NB4 (cell line): ENCODE results near the gene ADD1.

Experiments
- DNase-seq: peaks from one replicate; pipeline ENCODE4 v3.0.0; 2010; ENCODE audit warnings: low read depth
- H3K4me3 ChIP-seq: one replicate; pipeline ENCODE4 v1.5.1; 2011; ENCODE audit warnings: mild to moderate bottlenecking, low read depth, low read length, moderate library complexity
- MYC ChIP-seq: IDR thresholded peaks from 2 replicates; pipeline ENCODE4 v1.6.1; 2011; ENCODE audit warnings: low read depth, low read length
- POLR2A ChIP-seq: IDR thresholded peaks from 2 replicates; pipeline ENCODE4 v1.6.1; 2011; ENCODE audit warnings: mild to moderate bottlenecking; ENCODE audit not compliant: insufficient read length; ENCODE audit errors: extremely low read depth
- TF ChIP-seq, protein P1 (sequence below): IDR thresholded peaks from one replicate; pipeline ENCODE4 v1.5.1; 2012; ENCODE audit warnings: low read depth, low read length
- TF ChIP-seq, protein P2 (sequence below): IDR thresholded peaks from 2 replicates; pipeline ENCODE4 v1.6.1; 2011; ENCODE audit warnings: low read depth, low read length

Gene ADD1

DNA sequence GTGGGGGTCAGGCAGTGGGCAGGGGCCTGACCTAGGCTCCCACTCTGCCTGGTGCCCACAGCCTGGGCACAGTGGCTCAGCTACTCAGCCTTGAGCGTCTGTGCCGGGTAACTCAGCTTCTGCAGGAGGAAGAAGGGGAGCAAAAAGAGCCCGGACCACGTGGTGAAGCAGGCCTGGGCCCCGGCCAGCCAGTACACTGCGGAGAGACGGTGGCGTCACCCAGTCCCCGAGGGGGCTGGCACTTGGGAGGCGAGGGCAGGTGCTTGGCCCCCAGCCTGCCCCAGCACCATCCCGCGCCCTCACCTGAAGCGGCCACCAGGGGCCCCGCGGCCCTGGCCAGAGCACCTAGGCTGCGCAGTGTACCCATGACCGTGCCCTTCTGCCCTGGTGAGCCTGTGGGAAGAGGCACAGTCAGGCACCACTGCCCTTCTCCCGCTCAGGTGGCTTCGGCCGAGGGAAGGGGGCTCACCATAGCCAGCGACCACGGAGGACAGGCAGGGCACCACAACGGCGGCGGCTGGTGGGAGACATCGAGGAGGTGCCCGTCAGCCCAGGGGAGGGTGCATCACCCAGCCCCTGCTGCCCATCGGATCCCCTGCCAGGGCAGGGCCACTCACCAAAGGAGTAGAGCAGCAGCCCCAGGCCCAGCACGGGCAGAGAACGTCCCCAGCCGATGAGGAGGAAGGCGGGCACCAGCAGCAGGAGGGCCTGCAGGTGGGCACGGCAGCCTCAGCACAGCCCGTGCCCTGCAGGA is 87.3 kb downstream of the ADD1 start:
- TF ChIP-seq, protein P1, sequence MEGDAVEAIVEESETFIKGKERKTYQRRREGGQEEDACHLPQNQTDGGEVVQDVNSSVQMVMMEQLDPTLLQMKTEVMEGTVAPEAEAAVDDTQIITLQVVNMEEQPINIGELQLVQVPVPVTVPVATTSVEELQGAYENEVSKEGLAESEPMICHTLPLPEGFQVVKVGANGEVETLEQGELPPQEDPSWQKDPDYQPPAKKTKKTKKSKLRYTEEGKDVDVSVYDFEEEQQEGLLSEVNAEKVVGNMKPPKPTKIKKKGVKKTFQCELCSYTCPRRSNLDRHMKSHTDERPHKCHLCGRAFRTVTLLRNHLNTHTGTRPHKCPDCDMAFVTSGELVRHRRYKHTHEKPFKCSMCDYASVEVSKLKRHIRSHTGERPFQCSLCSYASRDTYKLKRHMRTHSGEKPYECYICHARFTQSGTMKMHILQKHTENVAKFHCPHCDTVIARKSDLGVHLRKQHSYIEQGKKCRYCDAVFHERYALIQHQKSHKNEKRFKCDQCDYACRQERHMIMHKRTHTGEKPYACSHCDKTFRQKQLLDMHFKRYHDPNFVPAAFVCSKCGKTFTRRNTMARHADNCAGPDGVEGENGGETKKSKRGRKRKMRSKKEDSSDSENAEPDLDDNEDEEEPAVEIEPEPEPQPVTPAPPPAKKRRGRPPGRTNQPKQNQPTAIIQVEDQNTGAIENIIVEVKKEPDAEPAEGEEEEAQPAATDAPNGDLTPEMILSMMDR: peak; percentile 15
- TF ChIP-seq, protein P2, sequence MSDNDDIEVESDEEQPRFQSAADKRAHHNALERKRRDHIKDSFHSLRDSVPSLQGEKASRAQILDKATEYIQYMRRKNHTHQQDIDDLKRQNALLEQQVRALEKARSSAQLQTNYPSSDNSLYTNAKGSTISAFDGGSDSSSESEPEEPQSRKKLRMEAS: no peak
- TF ChIP-seq POLR2A: no peak
- TF ChIP-seq MYC: no peak
- peak; percentile 34 for DNase-seq
- peak overlapping the region; percentile 87 for H3K4me3 ChIP-seq

DNA sequence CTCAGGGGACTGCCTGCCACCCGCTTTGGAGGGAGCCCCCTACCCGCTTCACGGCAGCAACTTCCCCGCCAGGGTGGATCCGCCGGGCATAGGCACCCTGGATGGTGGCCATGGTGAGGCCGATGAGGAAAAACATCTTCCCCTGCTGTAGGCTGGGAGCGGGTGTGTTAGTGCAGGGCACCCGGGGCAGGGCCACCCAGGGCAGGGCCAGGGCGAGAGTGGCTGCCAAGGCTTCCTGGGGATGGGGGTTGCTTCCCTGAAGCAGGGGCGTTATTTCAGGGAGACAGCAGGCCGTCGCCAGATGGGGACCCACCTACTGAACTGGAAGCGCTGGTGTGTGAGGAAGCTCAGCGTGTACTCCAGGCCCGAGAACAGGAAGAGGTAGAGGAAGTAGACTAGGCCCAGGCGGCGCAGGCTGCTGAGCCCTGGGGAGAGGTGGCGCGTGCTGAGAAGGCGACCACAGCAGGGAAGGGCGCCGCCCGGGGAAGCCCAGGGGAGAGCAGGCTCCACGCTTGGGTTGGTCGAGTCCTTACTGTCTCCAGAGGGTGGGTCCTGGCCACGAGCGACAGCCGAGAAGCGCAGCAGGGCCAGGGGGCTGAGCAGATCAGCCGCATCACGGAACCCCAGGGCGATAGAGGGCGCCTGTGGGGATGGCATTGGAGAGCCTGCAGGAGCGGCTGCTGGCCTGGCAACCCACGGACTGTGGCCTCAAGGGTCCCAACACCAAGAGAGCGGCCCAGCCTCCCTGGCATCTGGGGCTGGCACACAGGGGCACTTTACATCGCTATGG is 88.1 kb downstream of the ADD1 start:
- peak; percentile 94 for DNase-seq
- peak overlapping the region; percentile 87 for H3K4me3 ChIP-seq
- TF ChIP-seq POLR2A (no peak), MYC (peak; percentile 75)
- TF ChIP-seq, protein P2: peak; percentile 62; the same call in 1 of the 2 replicates
- TF ChIP-seq, protein P1: peak; percentile 38

DNA sequence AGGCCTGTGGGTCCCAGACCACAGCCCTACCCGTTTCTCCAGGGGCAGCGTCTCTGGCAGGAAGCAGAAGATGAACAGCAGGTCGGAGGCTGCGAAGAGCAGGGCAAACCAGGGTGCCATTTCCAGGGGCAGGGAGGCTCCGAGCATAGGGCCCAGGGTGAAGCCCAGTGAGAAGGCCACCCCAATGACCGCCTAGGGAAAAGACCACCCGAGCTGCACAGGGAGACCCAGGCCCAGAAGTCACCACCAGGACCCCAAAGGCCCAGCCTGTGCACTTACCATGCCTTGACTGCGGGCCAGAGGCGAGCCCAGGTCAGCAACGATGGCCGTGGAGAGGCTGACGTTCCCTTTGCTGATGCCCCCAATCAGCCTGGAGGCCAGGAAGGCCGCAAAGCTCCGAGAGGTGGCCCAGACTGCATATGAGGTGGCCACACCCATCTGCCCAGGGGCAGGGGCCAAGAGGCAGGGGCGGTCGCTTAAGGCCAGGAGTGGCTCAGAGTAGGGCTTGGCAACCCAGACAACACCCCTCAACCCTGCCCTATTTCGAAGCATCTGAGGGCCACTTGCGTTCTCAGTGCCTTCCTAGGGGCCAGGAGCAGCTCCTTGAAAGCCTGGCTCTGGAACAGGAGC is 88.8 kb downstream of the ADD1 start:
- TF ChIP-seq, protein P2: no peak
- TF ChIP-seq, protein P1: no peak
- 0 out of 2 replicates have a peak, but pooled peaks have one; percentile 9 for TF ChIP-seq MYC
- no peak for TF ChIP-seq POLR2A
- peak overlapping the region; percentile 87 for H3K4me3 ChIP-seq
- no peak for DNase-seq

DNA sequence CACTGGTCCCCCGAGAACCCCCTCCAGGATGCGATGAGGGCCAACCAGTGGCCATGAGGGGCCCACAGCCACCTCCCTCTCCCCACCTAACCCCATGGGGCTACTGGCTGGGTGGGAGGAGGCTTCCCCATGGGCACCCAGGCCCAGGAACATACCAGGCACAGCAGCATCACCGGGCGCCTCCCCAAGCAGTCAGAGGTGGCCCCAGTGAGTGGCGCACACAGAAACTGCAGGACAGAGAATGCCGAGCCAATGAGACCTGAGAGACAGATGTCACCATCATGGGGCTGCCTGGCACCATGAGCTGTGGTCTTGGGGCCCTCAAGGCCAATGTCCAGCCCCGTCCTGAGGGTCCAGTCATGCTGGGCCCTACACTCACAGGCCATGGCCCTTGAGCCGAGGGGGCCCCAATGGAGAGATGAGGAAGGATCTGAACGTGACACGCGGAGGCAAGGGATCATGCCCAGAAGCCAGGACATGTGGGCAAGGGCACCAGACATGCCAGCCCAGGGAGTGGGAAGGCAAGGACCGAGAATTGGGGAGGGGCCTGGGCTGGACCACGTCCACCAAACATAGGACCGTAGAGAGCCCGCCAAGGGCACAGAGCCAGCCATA is 89.4 kb downstream of the ADD1 start:
- DNase-seq: peak; percentile 86
- peak overlapping the region; percentile 87 for H3K4me3 ChIP-seq
- TF ChIP-seq, protein P2: peak; percentile 17; the same call in 1 of the 2 replicates
- TF ChIP-seq POLR2A: no peak

DNA sequence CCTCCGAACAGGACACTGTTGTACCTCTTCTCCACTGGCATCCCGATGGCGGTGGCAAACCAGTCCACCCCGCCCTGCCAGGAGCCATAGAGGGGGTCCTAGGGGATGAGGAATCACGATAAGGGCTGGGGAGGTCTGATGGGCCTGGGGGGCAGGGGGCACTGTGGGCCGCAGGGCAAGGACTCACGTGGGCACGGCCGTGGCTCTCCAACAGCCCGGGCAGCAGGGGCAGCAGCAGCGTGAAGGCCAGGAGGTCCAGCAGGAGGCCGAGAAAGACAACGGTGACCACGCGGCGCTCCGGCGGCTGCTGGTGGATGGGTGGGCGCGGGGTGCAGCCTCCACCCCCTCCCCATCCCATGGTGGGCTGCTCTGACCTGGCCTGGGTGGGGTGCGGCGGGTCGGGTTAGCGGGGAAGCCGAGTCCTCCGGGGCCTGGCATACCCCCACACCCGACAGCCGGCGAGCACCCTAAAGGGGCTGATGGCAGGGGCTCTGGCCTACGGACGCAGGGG is 90.0 kb downstream of the ADD1 start:
- peak overlapping the region; percentile 87 for H3K4me3 ChIP-seq
- no peak for DNase-seq
- TF ChIP-seq MYC (peak; percentile 36), POLR2A (no peak)

DNA sequence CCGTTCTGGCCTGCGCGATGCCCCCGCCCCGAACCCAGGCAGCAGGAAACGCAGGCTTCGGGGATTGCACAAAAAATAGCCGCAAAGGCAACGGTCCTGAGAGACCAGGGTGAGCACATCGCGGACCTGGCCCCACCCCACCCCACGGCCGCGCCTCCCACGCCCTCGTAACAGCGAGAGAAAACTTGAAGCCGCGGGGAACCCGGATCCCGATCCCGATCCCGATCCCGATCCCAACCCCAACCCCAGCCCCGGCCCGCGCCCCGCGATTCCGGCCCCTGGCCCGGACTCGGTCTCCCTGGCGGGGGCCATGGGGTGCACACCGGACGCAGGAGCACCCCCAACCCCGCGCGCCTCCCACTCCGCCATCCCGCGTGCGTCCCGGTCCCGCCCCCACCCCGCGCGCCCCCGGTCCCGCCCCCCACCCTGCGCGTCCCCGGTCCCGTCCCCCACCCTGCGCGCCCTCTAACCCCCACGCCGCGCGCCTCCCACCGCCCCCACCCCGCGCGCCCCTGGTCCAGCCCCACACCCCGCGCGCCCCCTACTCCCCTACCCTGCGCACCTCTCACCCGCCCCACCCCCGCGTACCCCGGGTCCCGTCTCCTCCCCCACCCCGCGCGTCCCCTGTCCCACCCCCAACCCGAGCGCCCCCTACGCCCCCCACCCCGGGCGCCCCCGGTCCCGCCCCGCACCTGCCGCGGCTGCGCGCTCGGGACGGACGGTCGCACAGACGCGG is 90.6 kb downstream of the ADD1 start:
- DNase-seq: peak; percentile 95
- TF ChIP-seq POLR2A: peak; percentile 37
- TF ChIP-seq, protein P1: no peak
- H3K4me3 ChIP-seq: peak overlapping the region; percentile 87
